Uterus (tissue), 2 donors: ENCODE results near the gene BHLHE41.

Source experiments
- CTCF ChIP-seq, 4 experiments: fragments of 200-600 bp in 2 of 4; fragments of 450-650 bp in 2 of 4; sonication (generic) in 2 of 4; IDR thresholded peaks; one replicate each; pipeline ENCODE4 v1.5.1; 2016 to 2019; ENCODE audit warnings: antibody characterized with exemption in 4 of 4, mild to moderate bottlenecking in 2 of 4, moderate library complexity in 1 of 4
- POLR2A ChIP-seq, 2 donors: fragments of 450-650 bp; IDR thresholded peaks; one replicate each; pipeline ENCODE4 v1.6.1; 2016; ENCODE audit warnings: antibody characterized with exemption in 2 of 2, mild to moderate bottlenecking in 1 of 2, moderate library complexity in 1 of 2

GRCh38 chr12:26172946-26173552 is 48.2 kb upstream of the BHLHE41 start:
- no peak for TF ChIP-seq POLR2A (IDR thresholded peaks at IDR 0.05)
- no peak for TF ChIP-seq CTCF (IDR thresholded peaks at IDR 0.05)
